Tibial nerve (tissue), 3 donors: ENCODE results near the gene AFF2.

Source experiments
- CTCF ChIP-seq, 5 experiments: fragments of 200-600 bp in 3 of 5; fragments of 450-650 bp in 2 of 5; sonication (generic) in 3 of 5; IDR thresholded peaks; one replicate each; pipeline ENCODE4 v1.5.1; 2016 to 2019; ENCODE audit warnings: antibody characterized with exemption in 5 of 5, mild to moderate bottlenecking in 3 of 5, moderate library complexity in 2 of 5
- POLR2A ChIP-seq, 2 donors: fragments of 450-650 bp; IDR thresholded peaks; one replicate each; pipeline ENCODE4 v1.6.1; 2017; ENCODE audit warnings: antibody characterized with exemption in 2 of 2, mild to moderate bottlenecking in 2 of 2, moderate library complexity in 2 of 2

- TF ChIP-seq CTCF (IDR thresholded peaks at IDR 0.05) (no peak), POLR2A (IDR thresholded peaks at IDR 0.05) (no peak)
Observed at GRCh38 chrX:148930206-148930729, 429.9 kb downstream of the AFF2 start.
